GM18511 (cell line): ENCODE measurements around the gene TXNIP.
A peak's percentile ranks its signal among the peaks of the same experiment; 100 is the strongest.

Source experiments
- ATAC-seq: cut with Tn5 transposase; IDR thresholded peaks from one replicate; pipeline ENCODE4 v1.9.1; 2021; ENCODE audit warnings: mild to moderate bottlenecking, moderate library complexity; ENCODE audit not compliant: unreplicated experiment

TXNIP gene

GRCh38 chr1:145964328-145965118 is 31.9 kb downstream of the TXNIP start, which contains the start of the genes ANKRD34A and POLR3GL:
Gene ANKRD34A (minus strand): TSS chr1:145964575. CDS start chr1:145961759, 2,816 bp downstream.
Gene POLR3GL (plus strand): TSS chr1:145964690. CDS start chr1:145974866, 10,176 bp downstream.
- peak; percentile 94 for ATAC-seq

- ATAC-seq: no peak
Measured at GRCh38 chr1:145963265-145964019, 32.9 kb downstream of the TXNIP start.

DNA sequence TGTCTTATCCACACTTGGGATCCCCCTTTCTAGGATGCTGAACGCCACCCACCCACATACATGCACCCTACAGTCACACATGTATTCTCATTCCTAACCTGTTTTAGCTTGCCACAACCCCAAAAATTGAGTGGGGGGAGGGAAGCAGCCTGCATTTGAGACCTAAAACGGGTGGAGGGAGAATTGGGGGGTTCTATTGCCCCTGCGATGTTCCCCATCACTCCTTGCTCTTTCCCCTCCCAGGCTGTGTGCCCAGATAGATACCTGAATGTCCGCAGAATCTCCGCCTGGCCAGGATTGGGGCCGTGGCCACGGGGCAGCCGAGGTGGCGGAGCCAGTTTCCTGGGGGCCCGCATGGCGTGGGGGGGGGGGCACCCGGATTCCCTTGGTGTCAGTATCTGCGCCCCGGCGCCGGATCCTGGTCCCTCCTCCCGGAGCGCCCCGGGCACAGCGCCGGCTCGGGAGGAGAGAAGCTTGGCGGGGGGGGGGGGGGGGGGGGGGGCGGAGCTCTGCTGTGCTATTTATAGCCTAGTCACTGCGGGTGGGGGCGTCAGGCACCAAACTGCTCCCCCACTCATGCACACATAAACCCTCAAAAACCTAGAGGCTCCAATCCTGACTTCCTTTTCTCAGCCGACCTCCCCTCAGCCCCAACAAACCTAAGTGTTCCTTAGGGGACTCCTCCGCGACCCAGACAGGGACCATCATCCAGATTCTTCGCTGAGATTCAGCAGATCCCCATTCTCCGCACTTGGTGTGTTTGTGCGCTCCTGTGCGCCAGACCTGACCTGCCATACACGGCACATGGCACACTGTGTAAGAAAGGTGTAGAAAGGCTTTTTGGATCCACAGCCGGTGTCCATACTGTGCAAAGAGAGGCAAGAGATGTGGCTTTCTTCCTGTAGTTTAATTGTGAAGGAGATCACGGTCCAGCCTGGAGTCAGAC is 33.9 kb downstream of the TXNIP start:
- ATAC-seq: no peak

GRCh38 chr1:145961425-145962156 is 34.8 kb downstream of the TXNIP start:
- no peak for ATAC-seq

- ATAC-seq: no peak
Measured at GRCh38 chr1:145961109-145961424, 35.3 kb downstream of the TXNIP start.

- no peak for ATAC-seq
Measured at GRCh38 chr1:145960468-145961108, 35.8 kb downstream of the TXNIP start.

- ATAC-seq: no peak
Measured at GRCh38 chr1:145959957-145960467, 36.4 kb downstream of the TXNIP start.

- no peak for ATAC-seq
Measured at GRCh38 chr1:145959333-145959732, 37.0 kb downstream of the TXNIP start.

DNA sequence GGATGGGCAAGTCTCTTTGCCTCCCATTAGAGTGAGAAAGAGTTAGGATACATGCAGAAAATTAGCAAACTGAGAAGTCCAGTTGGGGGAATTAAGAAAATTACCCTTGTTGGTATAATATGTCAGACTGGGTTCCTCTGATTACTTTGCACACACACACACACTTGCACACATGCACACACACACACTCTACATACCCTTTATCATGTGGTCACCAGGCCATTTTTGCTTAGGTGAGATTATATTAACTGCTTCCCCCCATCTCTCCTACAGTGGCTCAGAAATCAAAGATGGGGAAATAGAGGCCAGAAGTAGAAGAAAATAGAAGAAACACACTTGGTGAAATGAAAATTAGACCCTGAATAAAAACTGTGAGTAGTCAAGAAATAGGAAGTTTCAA is 37.6 kb downstream of the TXNIP start:
- no peak for ATAC-seq

GRCh38 chr1:145957443-145958319 is 38.7 kb downstream of the TXNIP start, which contains the start of gene LIX1L:
Gene LIX1L (minus strand): TSS chr1:145958017. CDS start chr1:145957927, 90 bp downstream.
- ATAC-seq: peak; percentile 89

- no peak for ATAC-seq
Measured at GRCh38 chr1:145956781-145957442, 39.5 kb downstream of the TXNIP start.

DNA sequence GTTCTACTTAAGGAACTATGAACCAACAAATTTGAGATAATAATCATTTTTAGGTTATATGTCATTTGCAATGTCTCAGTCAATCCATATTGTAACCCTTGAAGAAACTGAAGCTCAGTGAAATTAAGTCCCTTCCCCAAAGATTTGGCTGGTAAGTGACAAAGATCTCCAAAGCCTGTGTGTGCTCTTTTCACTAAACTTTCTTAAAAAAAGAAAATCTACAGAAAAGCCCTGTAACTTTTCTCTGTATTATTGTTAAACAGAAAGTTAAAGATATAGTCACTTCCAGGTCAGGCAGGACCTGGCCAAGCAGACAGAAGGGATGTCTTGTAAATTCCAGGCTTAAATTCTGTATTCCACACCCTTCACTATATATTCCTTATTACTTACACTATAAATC is 40.0 kb downstream of the TXNIP start:
- no peak for ATAC-seq

DNA sequence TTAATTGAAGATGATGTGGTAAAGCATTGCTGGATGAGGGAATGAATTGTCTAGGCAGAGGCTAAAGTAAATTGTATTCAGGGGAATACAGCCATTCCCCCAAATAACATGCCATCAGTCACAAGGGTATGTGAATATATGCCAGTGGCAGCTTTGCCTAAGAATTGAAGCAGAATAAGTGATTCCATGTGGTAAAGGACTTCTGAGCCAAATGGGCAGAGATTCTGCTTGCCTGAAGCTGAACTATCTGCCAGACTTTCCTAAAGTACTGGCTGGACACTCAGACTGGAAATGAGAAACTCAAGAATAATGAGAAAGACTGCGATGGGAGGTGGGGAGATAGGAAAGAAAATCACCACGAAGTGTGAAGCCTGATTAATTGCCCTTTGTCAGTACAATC is 40.9 kb downstream of the TXNIP start:
- no peak for ATAC-seq

DNA sequence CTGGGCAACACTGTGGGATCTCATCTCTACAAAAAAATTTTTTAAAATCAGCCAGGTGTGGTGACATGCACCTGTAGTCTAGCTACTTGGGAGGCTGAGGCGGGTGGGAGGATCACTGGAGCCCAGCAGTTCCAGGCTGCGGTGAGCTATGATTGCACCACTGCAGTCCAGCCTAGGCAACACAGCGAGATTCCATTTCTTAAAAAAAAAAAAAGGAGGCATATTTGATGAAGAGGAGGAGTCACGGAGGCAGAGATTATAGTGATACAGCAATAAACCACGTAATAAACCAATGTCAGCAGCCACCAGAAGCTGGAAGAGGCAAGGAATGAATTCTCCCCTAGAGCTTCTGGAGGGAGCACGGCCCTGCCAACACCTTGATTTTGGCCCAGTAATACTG is 42.5 kb downstream of the TXNIP start:
- ATAC-seq: no peak

DNA sequence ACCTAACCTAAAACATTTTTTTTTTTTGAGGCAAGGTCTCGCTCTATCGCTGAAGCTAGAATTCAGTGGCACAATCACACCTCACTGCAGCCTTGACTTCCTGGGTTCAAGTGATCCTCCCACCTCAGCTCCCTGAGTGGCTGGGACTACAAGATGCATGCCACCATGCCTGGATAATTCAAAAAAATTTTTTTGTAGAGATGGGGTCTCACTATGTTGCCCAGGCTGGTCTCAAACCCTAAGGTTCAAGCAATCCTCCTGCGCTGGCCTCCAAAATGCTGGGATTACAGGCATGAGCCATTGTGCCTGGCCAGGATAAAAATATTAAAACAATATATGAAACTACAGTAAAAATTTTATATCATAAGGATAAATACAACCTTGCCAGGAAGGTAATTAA is 43.5 kb downstream of the TXNIP start:
- ATAC-seq: no peak

- no peak for ATAC-seq
Measured at GRCh38 chr1:145951526-145951925, 44.9 kb downstream of the TXNIP start.

- ATAC-seq: no peak
Measured at GRCh38 chr1:145949219-145949618, 47.2 kb downstream of the TXNIP start.

DNA sequence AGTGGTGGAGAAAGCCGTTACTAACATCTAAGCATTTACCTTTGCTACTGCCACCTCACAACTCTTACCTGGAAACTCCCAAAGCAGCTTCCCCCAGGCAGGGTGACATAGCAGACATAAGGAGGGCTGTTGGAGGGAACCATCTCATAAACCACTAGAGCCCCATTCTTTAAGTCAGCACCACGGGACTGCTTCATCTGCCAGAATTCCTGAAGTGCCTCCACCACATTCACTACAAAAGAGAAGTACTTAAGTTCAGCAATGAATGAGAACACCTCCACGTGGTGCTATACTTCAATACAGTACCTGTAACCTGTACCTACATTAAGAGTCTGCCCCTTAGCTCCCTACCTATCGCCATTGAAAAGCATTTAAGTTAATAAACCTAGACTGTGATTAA is 48.8 kb downstream of the TXNIP start:
- ATAC-seq: no peak
